SK-MEL-5 (cell line): Measurements from ENCODE around the gene NAA11. TPM values are rescaled to one million over a fixed set of nuclear protein-coding genes. Genes with fewer than 3 reads are reported as not detected.
"Not testable (repeated sequence)": the region's sequence is repeated elsewhere in the genome, so short reads cannot be mapped to it uniquely, and the experiment has no call there.

Experiments
- DNase-seq: peaks from one replicate; pipeline ENCODE4 v3.0.0-alpha.2; 2016; ENCODE audit warnings: low read depth, low spot score
- in situ Hi-C: cut with HindIII; loops from 2 replicates; pipeline ENCODE4 v1.10.0; 2016; ENCODE audit warnings: low sequenced_read_pairs, high pct_unique_total_duplicates, low pct_unique_long_range_greater_than_20kb
- total RNA-seq: library from RNA; depleted of rRNA; stranded (reverse); fragments of >200 nt; shearing (Covaris generic); gene quantifications from 2 replicates; pipeline ENCODE4 v1.2.3, GENCODE V29; 2014; rRNA removed

NAA11 gene
- total RNA-seq, 1 experiment from 2014 or later: 11.0 TPM

- in situ Hi-C loops: no loop called here
- no peak for DNase-seq
These were observed 44.1 kb downstream of the NAA11 start for GRCh38 chr4:79281566-79282359.

- in situ Hi-C loops, DNase-seq: not testable (repeated sequence)
These were observed 48.4 kb downstream of the NAA11 start for GRCh38 chr4:79277467-79277866.

GRCh38 chr4:79273915-79274314 lies 51.9 kb downstream of the NAA11 start:
- DNase-seq: no peak
- in situ Hi-C loops: no loop called here

- DNase-seq: no peak
- in situ Hi-C loops: no loop called here
These were observed 53.1 kb downstream of the NAA11 start for GRCh38 chr4:79272761-79273160.

- in situ Hi-C loops: no loop called here
These were observed 53.7 kb downstream of the NAA11 start for GRCh38 chr4:79272126-79272525.

GRCh38 chr4:79267671-79268070 lies 58.2 kb downstream of the NAA11 start:
- DNase-seq: no peak
- in situ Hi-C loops: no loop called here

More at GRCh38 chr4:79272126-79272525, 53.7 kb downstream of the NAA11 start:
- DNase-seq: no peak

Other genes with a start within 250 kb of the NAA11 start
- not detected in 2 replicates for gene GK2, start 82.2 kb upstream of the NAA11 start, total RNA-seq